ENCODE results near the gene DMC1. TPM values are rescaled to one million over a fixed set of nuclear protein-coding genes. Genes with fewer than 3 reads are reported as not detected.

Gene DMC1
- total and polyA plus RNA-seq, 2 donors (not counting 3 experiments of a cell fraction or from before 2014, with no cell fraction given), result 0.22 to 0.91 TPM

GRCh38 chr22:38481871-38482332 lies 88.1 kb downstream of the DMC1 start:
- no peaks in the 10 kb centered on the region for H4K20me1 ChIP-seq (replicated peaks; ENCODE audit: control insufficient read depth, extremely low read depth, insufficient read depth, low read length)
- H3K4me1 ChIP-seq (ENCODE audit: control insufficient read depth, extremely low read depth, insufficient read depth, low read length), result no peaks in the 10 kb centered on the region
- H3K27ac ChIP-seq (ENCODE audit: insufficient read depth, low read depth, low read length), result no peak overlapping the region
- FAIRE-seq (no peak), DNase-seq (ENCODE audit: low read depth, low spot score) (no peak)
- H3K9ac ChIP-seq (replicated peaks; ENCODE audit: extremely low read depth, insufficient read depth, low read length), result no peak overlapping the region
- no peaks in the 10 kb centered on the region for H3K9me3 ChIP-seq (replicated peaks; ENCODE audit: control insufficient read depth, insufficient read depth, low read length)
- TF ChIP-seq MYC (IDR thresholded peaks at IDR 0.05; ENCODE audit: low read depth, low read length), result no peak
- peak; percentile 33 for TF ChIP-seq POLR2AphosphoS5 (IDR thresholded peaks at IDR 0.05; ENCODE audit: insufficient read depth, low read depth, low read length)
- TF ChIP-seq CTCF (IDR thresholded peaks at IDR 0.05; ENCODE audit: extremely low read depth in 1 of 2, insufficient read depth in 1 of 2, low read depth in 1 of 2, low read length in 2 of 2), result no peak
- no peak for TF ChIP-seq FOS (IDR thresholded peaks at IDR 0.05; ENCODE audit: borderline replicate concordance, insufficient read depth, low read length)
- no peak for TF ChIP-seq EZH2 (IDR thresholded peaks at IDR 0.05; ENCODE audit: borderline replicate concordance, low read depth, low read length, severe bottlenecking)
- no peak for TF ChIP-seq GATA2 (IDR thresholded peaks at IDR 0.05; ENCODE audit: insufficient read depth, insufficient read length, low read depth, low read length)
- no peak for TF ChIP-seq MAX (IDR thresholded peaks at IDR 0.05; ENCODE audit: insufficient read depth, insufficient read length)
- peak; percentile 46 for TF ChIP-seq POLR2A (IDR thresholded peaks at IDR 0.05; ENCODE audit: low read depth, low read length)
- TF ChIP-seq JUN (IDR thresholded peaks at IDR 0.05; ENCODE audit: borderline replicate concordance, insufficient read depth, insufficient read length, low read depth), result no peak
- H3K36me3 ChIP-seq (ENCODE audit: control insufficient read depth in 2 of 2, extremely low read depth in 1 of 2, insufficient read depth in 2 of 2, low read length in 2 of 2), result peaks cover 45 to 52% of the 10 kb centered on the region in 2 experiments
- no peaks in the 10 kb centered on the region for H3K9me1 ChIP-seq (replicated peaks; ENCODE audit: control insufficient read depth, extremely low read depth, insufficient read depth, low read length)
- no peak overlapping the region for H3K4me3 ChIP-seq (replicated peaks in 1 of 3; ENCODE audit: insufficient read depth in 1 of 3, low read depth in 1 of 3, low read length in 3 of 3)
- no peak overlapping the region for H2AFZ ChIP-seq (ENCODE audit: low read depth, low read length)
- BruUV-seq (replicated peaks), result no TSS peak
- intact Hi-C loops (cut with micrococcal nuclease) (no loop called here), dilution Hi-C loops (cut with MboI; ENCODE audit: extremely low pct_ligation_motif_present, low sequenced_read_pairs) (no loop called here)
- peaks cover 2% of the 10 kb centered on the region for H3K79me2 ChIP-seq (ENCODE audit: control insufficient read depth, insufficient read depth, low read length)
- CTCF ChIA-PET, result interaction anchor here (1.3 to 2.0 kb wide), 3 partner anchors 20 to 430 kb away, joined by 3 to 6 read pairs (median 4); partner anchors contain the start of gene DMC1
- H3K27me3 ChIP-seq (ENCODE audit: control insufficient read depth in 2 of 2, insufficient read depth in 2 of 2, low read length in 2 of 2), result no peaks in the 10 kb centered on the region
- POLR2A ChIA-PET, result no interaction called here
- no peak overlapping the region for H3K4me2 ChIP-seq (ENCODE audit: insufficient read depth, low read length)

Data from endothelial cell of umbilical vein (primary cell).